HG02610 (cell line): ENCODE measurements around the gene MAT1A.

ENCODE experiments used
- ATAC-seq: cut with Tn5 transposase; IDR thresholded peaks from one replicate; pipeline ENCODE4 v1.9.1; 2021; ENCODE audit warnings: mild to moderate bottlenecking, moderate library complexity; ENCODE audit not compliant: unreplicated experiment

The MAT1A gene

GRCh38 chr10:80283119-80283518 lies 6.3 kb downstream of the MAT1A start:
- ATAC-seq = no peak

- ATAC-seq = no peak
These were observed 7.4 kb downstream of the MAT1A start for GRCh38 chr10:80281784-80282765.

- ATAC-seq = peak; percentile 64
These were observed 8.2 kb downstream of the MAT1A start for GRCh38 chr10:80281292-80281691.

GRCh38 chr10:80280071-80280800 lies 9.2 kb downstream of the MAT1A start:
- no peak for ATAC-seq

GRCh38 chr10:80279146-80279545 lies 10.3 kb downstream of the MAT1A start:
- ATAC-seq = no peak

GRCh38 chr10:80278480-80278879 lies 11.0 kb downstream of the MAT1A start:
- no peak for ATAC-seq

- no peak for ATAC-seq
These were observed 11.7 kb downstream of the MAT1A start for GRCh38 chr10:80277567-80278250.

- ATAC-seq = no peak
These were observed 12.4 kb downstream of the MAT1A start for GRCh38 chr10:80277016-80277415.

- ATAC-seq = no peak
These were observed 13.1 kb downstream of the MAT1A start for GRCh38 chr10:80276335-80276734.

- no peak for ATAC-seq
These were observed 13.7 kb downstream of the MAT1A start for GRCh38 chr10:80275756-80276155.

GRCh38 chr10:80275135-80275498 lies 14.3 kb downstream of the MAT1A start:
- ATAC-seq = no peak

- ATAC-seq = no peak
These were observed 14.9 kb downstream of the MAT1A start for GRCh38 chr10:80274396-80275134.

- ATAC-seq = no peak
These were observed 15.8 kb downstream of the MAT1A start for GRCh38 chr10:80273523-80274170.

- ATAC-seq = no peak
These were observed 16.5 kb downstream of the MAT1A start for GRCh38 chr10:80272793-80273522.

GRCh38 chr10:80271416-80271815 lies 18.0 kb downstream of the MAT1A start:
- no peak for ATAC-seq

- ATAC-seq = no peak
These were observed 18.6 kb downstream of the MAT1A start for GRCh38 chr10:80270887-80271286.

GRCh38 chr10:80268938-80269588 lies 20.4 kb downstream of the MAT1A start:
- ATAC-seq = no peak

GRCh38 chr10:80268266-80268665 lies 21.2 kb downstream of the MAT1A start:
- no peak for ATAC-seq

GRCh38 chr10:80266513-80266863 lies 23.0 kb downstream of the MAT1A start:
- no peak for ATAC-seq
